ENCODE measurements around the gene ZNF469. TPM values are rescaled to one million over a fixed set of nuclear protein-coding genes. Genes with fewer than 3 reads are reported as not detected.

Gene ZNF469, protein sequence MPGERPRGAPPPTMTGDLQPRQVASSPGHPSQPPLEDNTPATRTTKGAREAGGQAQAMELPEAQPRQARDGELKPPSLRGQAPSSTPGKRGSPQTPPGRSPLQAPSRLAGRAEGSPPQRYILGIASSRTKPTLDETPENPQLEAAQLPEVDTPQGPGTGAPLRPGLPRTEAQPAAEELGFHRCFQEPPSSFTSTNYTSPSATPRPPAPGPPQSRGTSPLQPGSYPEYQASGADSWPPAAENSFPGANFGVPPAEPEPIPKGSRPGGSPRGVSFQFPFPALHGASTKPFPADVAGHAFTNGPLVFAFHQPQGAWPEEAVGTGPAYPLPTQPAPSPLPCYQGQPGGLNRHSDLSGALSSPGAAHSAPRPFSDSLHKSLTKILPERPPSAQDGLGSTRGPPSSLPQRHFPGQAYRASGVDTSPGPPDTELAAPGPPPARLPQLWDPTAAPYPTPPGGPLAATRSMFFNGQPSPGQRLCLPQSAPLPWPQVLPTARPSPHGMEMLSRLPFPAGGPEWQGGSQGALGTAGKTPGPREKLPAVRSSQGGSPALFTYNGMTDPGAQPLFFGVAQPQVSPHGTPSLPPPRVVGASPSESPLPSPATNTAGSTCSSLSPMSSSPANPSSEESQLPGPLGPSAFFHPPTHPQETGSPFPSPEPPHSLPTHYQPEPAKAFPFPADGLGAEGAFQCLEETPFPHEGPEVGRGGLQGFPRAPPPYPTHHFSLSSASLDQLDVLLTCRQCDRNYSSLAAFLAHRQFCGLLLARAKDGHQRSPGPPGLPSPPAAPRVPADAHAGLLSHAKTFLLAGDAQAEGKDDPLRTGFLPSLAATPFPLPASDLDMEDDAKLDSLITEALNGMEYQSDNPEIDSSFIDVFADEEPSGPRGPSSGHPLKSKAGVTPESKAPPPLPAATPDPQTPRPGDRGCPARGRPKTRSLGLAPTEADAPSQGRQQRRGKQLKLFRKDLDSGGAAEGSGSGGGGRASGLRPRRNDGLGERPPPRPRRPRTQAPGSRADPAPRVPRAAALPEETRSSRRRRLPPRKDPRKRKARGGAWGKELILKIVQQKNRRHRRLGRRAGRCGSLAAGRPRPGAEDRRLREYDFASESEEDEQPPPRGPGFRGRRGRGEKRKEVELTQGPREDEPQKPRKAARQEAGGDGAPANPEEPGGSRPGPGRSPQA (N-terminal part only)
- 2.9 and 3.7 TPM in 2 replicates for total RNA-seq (2014; rRNA removed; shearing (Covaris generic))
- polyA plus RNA-seq (2014; cell fraction: nucleus; rRNA removed): 2.1 and 2.2 TPM in 2 replicates

DNA sequence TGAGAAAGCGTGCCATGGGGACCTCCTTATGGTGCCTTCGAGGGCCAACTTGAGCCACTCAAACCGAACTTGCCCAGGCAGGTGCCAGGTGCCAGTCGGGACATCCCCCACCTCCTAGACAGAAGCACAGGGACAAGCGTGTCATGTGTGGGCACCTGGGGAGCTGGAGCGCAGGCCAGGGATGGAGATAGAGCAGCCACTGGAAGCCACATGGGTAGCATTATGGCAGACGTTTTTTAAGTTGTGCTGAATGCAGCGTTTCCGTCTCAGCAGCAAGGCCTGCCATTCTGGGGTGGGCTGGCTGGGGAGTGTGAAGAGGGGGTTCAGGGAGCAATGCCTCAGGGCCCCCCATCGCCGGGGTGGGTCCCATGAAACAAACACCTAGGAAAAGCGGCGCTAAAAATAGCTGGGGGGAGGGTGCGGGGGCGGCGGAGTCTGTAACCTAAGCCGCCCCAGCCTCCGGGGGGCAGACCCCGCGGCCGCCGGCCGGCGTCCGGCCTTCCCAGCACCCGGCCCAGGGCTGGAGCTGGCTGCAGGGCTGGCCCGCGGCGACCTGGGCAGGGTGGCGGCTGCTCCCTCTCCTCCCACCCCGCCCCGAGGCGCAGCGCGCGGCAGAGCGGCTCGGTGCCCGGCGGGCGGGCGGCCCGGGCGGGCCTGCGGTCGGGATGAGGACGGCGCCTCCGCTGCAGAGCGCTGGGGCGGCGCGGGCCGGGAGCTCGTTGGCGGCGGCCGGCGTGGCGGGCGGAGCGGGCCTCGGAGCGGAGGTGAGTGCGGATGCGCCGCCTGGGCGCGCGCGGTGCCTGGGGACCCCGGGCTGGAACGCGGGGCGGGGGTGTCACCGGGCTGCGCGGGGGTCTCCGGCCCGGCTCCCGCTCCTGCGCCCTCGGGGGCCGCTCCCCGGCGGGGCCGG is at the start of gene ZNF469:
Gene ZNF469, plus strand, starts transcription at position 469 of the 910 bp plus-strand sequence. CDS start 44,512 bp downstream, outside the sequence.
- DNase-seq (ENCODE audit: extremely low read depth, low read depth): no peak

DNA sequence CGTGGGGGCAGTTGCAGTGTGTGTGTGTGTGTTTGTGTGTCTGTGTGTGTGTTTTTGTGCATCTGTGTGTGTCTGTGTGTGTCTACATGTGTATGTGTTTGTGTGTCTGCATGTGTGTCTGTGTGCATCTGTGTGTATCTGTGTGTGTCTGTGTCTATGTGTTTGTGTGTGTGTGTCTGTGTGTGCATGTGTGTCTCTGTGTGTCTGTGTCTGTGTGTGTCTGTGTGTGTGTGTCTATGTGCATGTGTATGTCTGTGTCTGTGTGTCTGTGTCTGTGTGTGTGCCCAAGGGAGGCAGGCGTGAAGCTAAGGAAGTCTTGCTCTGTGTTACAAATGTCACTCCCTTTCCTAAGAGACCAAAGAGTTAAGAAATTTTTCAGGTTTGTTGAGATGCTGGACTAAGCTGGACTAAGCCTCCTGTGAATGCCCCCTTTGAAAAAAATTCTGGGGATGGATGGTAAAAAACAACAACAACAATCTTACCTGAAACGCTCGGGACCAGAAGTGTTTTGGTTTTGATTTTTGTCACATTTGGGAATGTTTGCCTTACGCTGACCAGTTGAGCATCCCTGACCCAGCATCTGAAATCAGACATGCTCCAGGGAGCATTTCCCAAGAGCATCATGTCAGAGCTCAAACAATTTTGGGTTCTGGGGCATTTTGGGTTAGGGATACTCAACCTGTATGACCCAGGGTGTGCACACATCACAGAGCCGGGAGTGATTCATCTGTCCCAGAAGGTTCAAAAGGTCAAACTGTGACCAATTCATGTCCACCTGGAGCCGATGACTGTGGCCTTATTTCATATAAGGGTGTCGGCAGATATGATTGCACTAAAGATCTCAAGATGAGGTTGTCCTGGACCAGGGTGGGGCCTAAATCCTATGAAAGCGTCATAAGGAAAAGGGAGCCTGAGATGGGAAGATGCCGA is 48.6 kb upstream of the ZNF469 start:
- peak; percentile 5 for DNase-seq (ENCODE audit: extremely low read depth, low read depth)

DNA sequence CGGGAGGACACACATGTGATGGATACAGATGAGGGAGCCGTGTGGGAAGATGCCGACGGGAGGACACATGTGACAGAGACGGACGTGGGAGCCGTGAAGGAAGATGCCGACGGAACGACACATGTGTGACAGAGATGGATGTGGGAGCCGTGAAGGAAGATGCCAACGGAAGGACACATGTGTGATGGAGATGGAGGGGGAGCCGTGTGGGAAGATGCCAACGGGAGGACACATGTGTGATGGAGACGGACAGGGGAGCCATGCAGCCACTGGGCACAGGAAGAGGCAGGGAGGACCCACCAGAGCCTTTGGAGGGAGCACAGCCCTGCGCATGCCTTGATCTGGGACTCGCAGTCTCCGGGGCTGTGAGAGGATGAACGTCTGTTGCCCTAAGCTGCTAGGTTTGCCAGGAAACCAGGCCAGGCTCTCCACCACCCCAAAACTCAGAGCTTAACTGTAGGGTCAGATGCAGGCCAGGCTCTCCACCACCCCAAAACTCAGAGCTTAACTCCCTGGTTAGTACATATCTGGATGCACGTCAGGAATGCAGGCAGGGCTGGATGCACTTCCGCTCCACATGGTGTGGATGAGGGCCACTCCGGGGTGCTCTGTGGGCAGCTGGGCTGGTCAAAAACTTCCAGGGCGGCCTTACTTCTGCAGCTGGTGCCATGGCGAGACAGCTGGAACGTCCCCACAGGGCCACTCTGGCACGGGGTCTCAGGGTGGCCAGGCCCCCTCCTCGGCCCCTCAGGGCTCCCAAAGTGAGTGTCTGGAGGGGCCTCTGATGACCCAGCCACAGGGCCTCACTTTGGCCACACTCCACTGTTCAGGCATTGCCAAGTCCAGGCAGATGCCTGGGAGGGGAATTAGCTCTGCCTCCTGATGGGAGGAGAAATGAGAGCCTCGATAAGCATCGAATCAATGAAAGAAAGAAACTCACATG is 47.7 kb upstream of the ZNF469 start:
- no peak for DNase-seq (ENCODE audit: extremely low read depth, low read depth)

DNA sequence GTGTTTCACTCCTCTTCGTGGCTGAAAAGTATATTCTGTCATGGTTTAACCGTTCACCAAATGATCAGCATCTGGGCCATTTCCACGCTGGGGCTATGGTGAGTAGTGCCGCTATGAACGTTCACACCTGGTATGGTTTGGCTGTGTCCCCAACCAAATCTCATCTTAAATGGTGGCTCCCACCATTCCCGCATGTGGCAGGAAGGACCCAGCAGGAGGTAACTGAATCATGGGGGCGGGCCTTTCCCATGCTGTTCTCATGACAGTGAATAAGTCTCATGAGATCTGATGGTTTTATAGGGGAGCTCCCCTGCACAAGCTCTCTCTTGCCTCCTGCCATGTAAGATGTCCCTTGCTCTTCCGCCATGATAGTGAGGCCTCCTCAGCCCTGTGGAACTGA is 45.7 kb upstream of the ZNF469 start:
- DNase-seq (ENCODE audit: extremely low read depth, low read depth): no peak

DNA sequence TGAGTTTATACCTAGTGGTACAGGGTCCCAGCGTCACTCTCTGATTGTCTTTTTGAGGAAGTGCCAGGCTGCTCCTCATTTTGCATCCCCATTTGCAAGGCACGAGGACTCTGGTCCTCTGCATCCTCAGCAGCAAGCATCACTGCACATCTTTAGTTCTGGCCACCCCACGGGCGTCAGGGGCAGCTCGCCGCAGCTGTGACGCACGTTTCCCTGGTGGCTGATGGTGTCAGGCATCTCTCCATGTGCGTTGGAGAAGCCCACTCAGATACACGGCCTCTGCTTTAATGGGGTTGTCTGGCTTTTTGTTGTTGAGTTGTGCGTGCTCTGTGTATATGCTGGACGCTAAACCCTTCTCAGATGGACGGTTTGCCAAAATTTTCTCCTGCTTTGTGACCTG is 45.2 kb upstream of the ZNF469 start:
- DNase-seq (ENCODE audit: extremely low read depth, low read depth): no peak

DNA sequence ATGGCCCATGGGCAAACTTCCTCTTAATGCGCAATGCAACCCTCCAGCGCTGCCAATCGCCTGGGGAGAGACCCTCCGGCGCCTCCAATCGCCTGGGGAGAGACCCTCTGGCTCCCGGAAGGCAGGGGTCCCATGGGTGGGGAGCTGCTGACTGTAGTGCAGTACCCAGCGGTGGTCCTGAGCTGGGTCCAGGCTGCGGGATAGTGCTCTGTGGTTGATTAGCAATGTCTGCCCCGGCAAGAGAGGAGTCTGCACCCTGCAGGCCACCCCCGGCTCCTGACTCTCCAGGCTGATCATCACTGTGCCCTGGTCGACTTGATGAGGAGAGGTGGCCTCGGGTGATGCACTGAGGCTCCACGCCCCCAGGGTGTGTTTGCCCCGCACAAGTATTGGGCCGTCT is 44.6 kb upstream of the ZNF469 start:
- no peak for DNase-seq (ENCODE audit: extremely low read depth, low read depth)

DNA sequence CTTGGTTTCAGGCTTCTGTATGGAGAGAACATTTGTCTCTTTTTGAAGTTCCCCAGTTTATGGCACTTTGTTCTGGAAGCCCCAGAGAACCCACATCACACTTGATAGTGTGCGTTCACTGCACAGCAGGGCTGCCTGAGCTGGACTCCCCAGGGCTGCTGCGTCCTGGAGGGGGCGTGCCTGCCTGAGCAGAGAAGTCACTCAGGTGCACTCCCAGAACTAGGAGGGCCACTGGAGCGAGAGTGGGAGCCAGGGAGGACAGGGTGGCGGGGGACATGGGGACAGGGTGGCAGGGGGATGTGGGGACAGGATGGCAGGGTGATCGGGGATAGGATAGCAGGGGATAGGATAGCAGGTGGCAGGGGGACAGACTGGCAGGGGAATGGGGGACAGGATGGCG is 43.9 kb upstream of the ZNF469 start:
- DNase-seq (ENCODE audit: extremely low read depth, low read depth): no peak

DNA sequence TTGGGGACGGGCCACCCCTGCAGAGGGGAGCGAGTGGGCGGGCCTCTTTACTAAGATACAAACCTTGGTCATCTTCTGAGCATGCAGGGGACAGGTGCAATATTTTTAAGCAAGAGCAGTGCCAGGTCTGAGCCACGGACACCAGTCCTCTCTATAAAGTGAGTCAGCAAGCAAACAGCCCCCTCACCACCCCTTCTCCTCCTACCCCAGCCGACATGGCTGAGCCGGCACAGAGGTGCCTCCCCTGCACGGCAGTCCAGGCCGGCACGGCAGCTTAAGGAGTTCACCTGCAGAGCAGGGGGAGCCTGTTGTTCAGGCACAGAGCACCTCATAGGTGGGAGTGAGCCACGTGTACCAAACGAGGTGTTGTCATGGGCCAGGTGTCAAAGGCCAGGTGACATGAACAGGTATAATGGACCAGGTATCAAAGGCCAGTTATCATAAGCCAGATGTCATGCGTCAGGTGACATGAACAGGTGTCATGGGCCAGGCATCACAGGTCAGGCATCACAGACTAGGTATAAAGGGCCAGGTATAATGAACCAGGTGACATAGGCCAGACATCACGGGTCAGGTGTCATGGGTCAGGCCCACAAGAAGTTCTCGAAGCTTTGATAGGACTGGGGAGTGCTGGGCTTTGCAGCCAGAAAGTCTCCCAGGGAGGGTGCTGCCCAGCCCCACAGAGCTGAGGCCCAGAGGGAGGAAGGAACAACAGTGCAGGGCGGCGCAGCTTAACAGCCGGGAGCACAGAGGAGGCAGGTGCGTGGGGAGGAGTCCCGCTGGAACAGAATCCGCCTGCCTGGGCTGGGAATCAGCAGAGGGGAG is 42.6 kb upstream of the ZNF469 start:
- DNase-seq (ENCODE audit: extremely low read depth, low read depth): no peak

DNA sequence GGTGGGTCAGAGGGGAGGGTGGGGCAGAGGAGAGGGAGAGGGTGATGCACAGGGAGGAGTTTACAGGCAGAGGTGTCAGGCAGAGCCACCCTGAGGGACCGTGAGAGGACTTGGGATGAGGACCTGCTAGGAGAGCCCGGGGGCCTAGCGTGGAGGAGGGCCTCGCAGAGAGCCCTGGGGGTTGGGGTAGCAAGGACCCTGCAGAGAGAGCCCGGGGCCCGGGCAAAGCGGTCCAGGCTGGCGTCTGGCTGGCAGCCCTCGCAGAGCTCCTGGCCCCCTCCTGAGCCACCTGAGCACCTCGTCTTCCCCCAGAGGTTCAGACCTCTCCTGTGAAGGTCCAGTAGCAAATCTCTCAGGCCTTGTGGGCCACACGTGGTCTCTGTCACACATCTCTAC is 42.0 kb upstream of the ZNF469 start:
- DNase-seq (ENCODE audit: extremely low read depth, low read depth): no peak

DNA sequence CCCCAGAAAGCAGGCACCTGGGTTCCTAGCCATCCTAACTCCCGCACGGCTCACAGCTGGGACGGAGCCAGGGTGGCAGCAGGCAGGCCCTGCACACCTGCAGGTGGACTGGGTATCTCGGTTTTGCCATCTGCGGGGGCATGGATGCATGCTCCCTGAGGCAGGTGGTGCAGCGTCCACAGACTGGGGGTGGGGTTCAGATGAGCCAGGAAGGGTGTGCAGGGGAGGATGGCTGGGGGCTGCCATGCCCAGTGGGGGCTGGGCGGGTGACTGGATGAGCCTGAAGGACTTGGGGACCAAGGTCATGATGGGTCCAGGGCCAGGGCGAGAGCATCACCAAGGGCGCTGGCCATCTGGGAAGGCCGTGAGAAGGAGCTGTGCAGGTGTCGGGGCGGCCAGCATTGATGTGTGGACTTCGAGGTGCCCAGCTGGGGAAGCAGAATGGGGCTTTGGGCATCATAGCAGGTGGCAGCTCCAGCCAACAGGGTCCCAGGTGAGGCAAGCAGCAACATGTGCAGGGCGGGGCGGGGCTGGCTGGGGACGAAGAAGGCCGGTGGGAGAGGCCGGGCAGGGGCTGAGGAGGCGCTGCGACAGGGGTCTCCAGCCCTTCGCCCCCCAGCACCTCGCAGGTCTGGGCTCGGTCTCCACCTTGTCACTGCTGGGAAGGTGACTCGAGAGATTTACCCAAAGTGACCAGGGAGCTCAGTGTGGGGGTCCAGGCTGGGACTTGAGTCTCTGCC is 41.0 kb upstream of the ZNF469 start:
- DNase-seq (ENCODE audit: extremely low read depth, low read depth): no peak

DNA sequence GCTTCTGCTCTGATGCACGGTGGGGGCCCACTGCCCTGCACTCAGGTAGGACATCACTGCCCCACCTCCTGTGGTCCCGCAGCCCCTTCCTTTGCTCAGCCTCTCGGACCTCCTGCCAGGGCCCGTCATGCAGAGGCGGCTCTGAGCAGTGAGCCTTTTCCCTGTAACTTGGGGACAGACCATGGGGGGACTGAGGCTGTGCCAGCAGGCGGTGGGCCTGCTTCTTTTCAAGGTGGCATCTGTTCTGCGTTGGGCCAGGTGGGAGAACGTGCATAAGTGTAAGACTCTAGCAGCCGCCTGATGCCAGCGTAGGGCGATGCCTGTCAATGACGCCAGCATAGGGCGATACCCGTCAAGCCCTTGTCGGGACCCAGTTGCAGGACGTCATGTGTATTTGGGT is 40.3 kb upstream of the ZNF469 start:
- no peak for DNase-seq (ENCODE audit: extremely low read depth, low read depth)

DNA sequence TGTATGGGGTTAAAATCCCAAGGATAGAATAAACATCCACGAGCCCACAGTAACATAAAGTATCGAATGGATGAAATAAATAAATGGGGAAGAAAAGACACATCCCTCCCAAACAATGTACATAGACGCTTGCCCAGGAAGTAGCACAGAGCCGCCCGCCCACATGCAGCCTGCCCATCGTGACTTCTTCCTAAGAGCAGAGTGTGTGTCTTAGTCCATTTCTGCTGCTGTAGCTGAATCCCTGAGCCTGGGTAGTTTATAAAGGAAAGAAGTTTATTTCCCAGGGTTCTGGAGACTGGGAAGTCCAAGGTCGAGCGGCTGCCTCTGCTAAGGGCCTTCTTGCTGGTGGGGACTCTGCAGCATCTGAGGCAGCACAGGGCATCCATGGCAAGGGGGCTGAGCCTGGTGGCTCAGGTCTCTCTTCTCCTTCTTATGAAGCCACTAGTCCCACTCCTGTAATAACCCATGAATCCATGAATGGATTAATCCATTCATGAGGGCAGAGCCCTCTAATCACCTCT is 39.4 kb upstream of the ZNF469 start:
- DNase-seq (ENCODE audit: extremely low read depth, low read depth): no peak

DNA sequence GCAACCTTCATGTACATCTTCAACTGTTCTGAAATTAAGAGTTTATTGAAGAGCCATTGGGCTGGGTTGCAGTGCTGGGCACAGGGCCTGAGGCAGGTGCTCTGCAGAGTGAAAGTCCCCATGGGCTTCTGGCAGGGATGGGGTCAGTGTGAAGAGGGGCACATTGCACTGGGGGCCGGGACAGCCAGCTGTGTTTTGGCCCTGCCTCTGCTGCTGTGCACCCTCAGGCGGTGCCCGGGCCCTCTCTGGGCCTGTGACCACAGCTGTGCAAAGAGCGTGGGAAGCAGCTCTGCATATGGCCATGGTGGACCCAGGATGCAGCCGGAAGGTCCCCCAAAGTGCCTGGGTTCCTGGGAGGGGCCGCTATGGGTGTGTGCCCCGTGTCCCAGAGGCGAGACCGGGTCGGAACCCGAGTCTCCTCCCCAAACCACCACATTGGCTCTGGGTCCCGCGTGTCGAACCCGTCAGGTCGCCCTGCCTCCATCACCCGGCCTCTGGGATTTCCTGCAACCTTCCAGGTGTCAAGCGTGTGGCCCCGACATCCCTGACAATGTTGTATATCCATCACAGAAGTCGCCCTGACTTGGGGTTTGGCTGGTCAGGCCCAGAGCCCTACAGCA is 38.2 kb upstream of the ZNF469 start:
- no peak for DNase-seq (ENCODE audit: extremely low read depth, low read depth)

DNA sequence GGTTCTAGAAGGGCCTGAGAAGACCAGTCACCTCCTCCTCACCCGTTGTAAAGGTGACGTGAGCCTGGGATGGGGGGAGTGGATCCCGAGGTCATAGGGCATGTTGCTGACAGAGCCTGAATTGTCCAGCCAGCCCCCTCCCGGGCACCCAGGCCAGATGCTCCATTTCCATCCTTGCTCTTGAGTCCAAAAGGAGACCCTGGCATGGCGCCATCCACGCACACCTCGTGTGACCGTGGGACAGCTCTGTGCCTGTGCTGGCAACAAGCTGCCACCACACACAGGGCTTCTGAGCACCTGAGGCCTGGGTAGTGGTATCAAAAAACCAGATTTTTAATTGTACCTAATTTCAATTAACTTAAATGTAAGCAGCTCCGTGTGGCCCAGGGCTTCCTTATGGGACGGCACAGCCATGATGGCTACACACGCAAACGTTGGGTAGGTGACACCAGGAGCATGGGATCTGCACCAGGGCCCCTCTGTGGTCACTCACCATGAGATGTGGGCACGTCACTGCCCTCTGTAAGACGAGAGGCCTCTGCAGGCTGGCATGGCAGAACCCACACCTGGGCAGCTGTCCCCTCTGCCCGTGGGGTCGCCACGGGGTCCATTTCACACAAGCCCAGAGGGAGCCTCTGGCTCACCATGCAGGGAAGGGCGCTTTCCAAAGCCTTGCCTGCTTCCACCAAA is 37.6 kb upstream of the ZNF469 start:
- DNase-seq (ENCODE audit: extremely low read depth, low read depth): no peak
